ENCODE data around the gene NTM. TPM values are rescaled to one million over a fixed set of nuclear protein-coding genes. Genes with fewer than 3 reads are reported as not detected.

NTM gene
- total and polyA plus RNA-seq, 8 donors: 0.04 to 4.4 (median 0.50) TPM

GRCh38 chr11:132253469-132254264 is 883.3 kb downstream of the NTM start:
- FAIRE-seq: no peak
- TF ChIP-seq CTCF (IDR thresholded peaks at IDR 0.05): no peak

GRCh38 chr11:132254906-132255305 is 884.5 kb downstream of the NTM start:
- Histone ChIP-seq H3K27me3 (no peaks in the 10 kb centered on the region), H3K9me3 (no peaks in the 10 kb centered on the region), H3K4me3 (no peak overlapping the region), H3K27ac (no peak overlapping the region), H3K4me1 (no peaks in the 10 kb centered on the region), H3K36me3 (no peaks in the 10 kb centered on the region)
- intact Hi-C loops (cut with DNase I): no loop called here
- FAIRE-seq (no peak), ATAC-seq (no peak), DNase-seq (no peak)
- no peak for TF ChIP-seq CTCF (IDR thresholded peaks at IDR 0.05)
- WGBS, 2 donors: 90 to 97% methylated on average over 1 of the region's 1 CpG

More at GRCh38 chr11:132253469-132254264, 883.3 kb downstream of the NTM start:
- WGBS, 2 donors: 56 to 69% methylated on average over 9 of the region's 9 CpGs
- Histone ChIP-seq H3K4me3 (no peak overlapping the region), H3K9me3 (no peaks in the 10 kb centered on the region), H3K27me3 (peaks cover 0 to 5% (median 0%) of the 10 kb centered on the region in 4 donors), H3K36me3 (no peaks in the 10 kb centered on the region), H3K4me1 (no peaks in the 10 kb centered on the region), H3K27ac (no peak overlapping the region)
- ATAC-seq (no peak), DNase-seq (no peak)
- intact Hi-C loops (cut with DNase I): no loop called here

- DNase-seq (no peak), FAIRE-seq (no peak), ATAC-seq (no peak)
- Histone ChIP-seq H3K27me3 (no peaks in the 10 kb centered on the region), H3K27ac (no peak overlapping the region), H3K4me1 (no peaks in the 10 kb centered on the region), H3K9me3 (no peaks in the 10 kb centered on the region), H3K36me3 (no peaks in the 10 kb centered on the region), H3K4me3 (no peak overlapping the region)
- intact Hi-C loops (cut with DNase I): no loop called here
- no peak for TF ChIP-seq CTCF (IDR thresholded peaks at IDR 0.05)
- WGBS, 2 donors: 80 to 85% methylated on average over 17 of the region's 17 CpGs
Observed at GRCh38 chr11:132256528-132257279, 886.3 kb downstream of the NTM start.

GRCh38 chr11:132257871-132258270 is 887.5 kb downstream of the NTM start:
- no peak for DNase-seq
- no peaks in the 10 kb centered on the region for H3K36me3 ChIP-seq
- no peak for ATAC-seq
- H3K27me3 ChIP-seq: no peaks in the 10 kb centered on the region
- H3K9me3 ChIP-seq: no peaks in the 10 kb centered on the region
- no peak for TF ChIP-seq CTCF (IDR thresholded peaks at IDR 0.05)
- FAIRE-seq: no peak
- no peak overlapping the region for H3K27ac ChIP-seq
- H3K4me1 ChIP-seq: no peaks in the 10 kb centered on the region
- H3K4me3 ChIP-seq: no peak overlapping the region
- intact Hi-C loops (cut with DNase I): no loop called here
- 57 to 72% methylated on average over 5 of the region's 5 CpGs for WGBS, 2 donors

GRCh38 chr11:132258875-132259274 is 888.5 kb downstream of the NTM start:
- DNase-seq: no peak
- Histone ChIP-seq H3K9me3 (no peaks in the 10 kb centered on the region), H3K27me3 (no peaks in the 10 kb centered on the region), H3K27ac (no peak overlapping the region), H3K36me3 (no peaks in the 10 kb centered on the region), H3K4me3 (no peak overlapping the region), H3K4me1 (no peaks in the 10 kb centered on the region)
- no peak for ATAC-seq
- intact Hi-C loops (cut with DNase I): no loop called here
- TF ChIP-seq CTCF (IDR thresholded peaks at IDR 0.05): no peak
- no peak for FAIRE-seq
- WGBS, 2 donors: 67 to 70% methylated on average over 1 of the region's 1 CpG
